ENCODE results near the gene CGRRF1. TPM values are rescaled to one million over a fixed set of nuclear protein-coding genes. Genes with fewer than 3 reads are reported as not detected.

The CGRRF1 gene
- total RNA-seq, 2 experiments from 2014 or later = 34.5 to 42.8 TPM

DNA sequence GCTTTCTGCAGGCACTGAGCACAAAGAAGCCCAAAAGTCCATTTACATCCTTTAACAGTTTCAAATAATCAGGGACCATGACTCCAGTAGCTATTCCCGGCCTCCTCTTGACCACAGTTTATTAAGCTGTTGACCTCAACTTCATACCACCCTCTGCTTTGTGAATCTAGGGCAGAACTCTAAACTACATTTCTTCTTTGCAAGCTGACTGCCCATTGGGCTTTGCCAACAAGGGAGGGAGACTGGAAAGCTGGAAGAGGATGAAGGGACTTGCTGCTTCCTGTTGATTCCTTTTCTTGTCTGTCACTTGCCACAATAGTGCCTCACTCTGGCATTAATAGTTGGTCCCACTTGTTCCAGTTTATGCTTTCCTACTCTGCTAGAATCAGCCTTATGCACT is 2.7 kb downstream of the CGRRF1 start:
- H3K4me3 ChIP-seq (ENCODE audit: low read length) = no peak overlapping the region
- H3K27ac ChIP-seq (ENCODE audit: low read depth in 1 of 2, low read length in 2 of 2) = no peak overlapping the region
- Mint-ChIP-seq H3K4me3 (peak overlapping the region; percentile 96), H3K27ac (peak overlapping the region; percentile 19), H3K9me3 (peaks cover 4% of the 10 kb centered on the region), H3K36me3 (ENCODE audit: low read depth) (peaks cover 44% of the 10 kb centered on the region), H3K27me3 (no peaks in the 10 kb centered on the region), H3K4me1 (ENCODE audit: low read depth) (peaks cover 70% of the 10 kb centered on the region)
- peaks cover 4 to 6% of the 10 kb centered on the region in 2 experiments for H3K9me3 ChIP-seq (ENCODE audit: control insufficient read depth in 1 of 2, insufficient read depth in 1 of 2, low read length in 2 of 2)
- ChIA-PET CTCF (interaction anchor here (1.7 kb wide), 1 partner anchor 261 kb away, joined by 5 read pairs; no protein-coding TSS in a partner anchor), POLR2A (no interaction called here)
- ATAC-seq (ENCODE audit: poor library complexity) = no peak
- TF ChIP-seq, protein P1, sequence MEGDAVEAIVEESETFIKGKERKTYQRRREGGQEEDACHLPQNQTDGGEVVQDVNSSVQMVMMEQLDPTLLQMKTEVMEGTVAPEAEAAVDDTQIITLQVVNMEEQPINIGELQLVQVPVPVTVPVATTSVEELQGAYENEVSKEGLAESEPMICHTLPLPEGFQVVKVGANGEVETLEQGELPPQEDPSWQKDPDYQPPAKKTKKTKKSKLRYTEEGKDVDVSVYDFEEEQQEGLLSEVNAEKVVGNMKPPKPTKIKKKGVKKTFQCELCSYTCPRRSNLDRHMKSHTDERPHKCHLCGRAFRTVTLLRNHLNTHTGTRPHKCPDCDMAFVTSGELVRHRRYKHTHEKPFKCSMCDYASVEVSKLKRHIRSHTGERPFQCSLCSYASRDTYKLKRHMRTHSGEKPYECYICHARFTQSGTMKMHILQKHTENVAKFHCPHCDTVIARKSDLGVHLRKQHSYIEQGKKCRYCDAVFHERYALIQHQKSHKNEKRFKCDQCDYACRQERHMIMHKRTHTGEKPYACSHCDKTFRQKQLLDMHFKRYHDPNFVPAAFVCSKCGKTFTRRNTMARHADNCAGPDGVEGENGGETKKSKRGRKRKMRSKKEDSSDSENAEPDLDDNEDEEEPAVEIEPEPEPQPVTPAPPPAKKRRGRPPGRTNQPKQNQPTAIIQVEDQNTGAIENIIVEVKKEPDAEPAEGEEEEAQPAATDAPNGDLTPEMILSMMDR (IDR thresholded peaks at IDR 0.05) = no peak
- no peak for DNase-seq
- peaks cover 2% of the 10 kb centered on the region for H3K36me3 ChIP-seq (ENCODE audit: insufficient read depth, low read length)
- intact Hi-C loops (cut with DNase I, micrococcal nuclease) = loop anchor here in 1 of 2 experiments (5.0 to 10.0 kb wide), 2 partner anchors 50 to 542 kb away; partner anchors contain the start of gene MAPK1IP1L
- H3K4me1 ChIP-seq (ENCODE audit: insufficient read depth, low read length) = peaks cover 31% of the 10 kb centered on the region
- no peaks in the 10 kb centered on the region for H3K27me3 ChIP-seq (ENCODE audit: control insufficient read depth in 1 of 2, insufficient read depth in 2 of 2, low read length in 2 of 2)

GRCh38 chr14:54515670-54516069 is 6.0 kb downstream of the CGRRF1 start:
- peaks cover 4% of the 10 kb centered on the region for H3K9me3 Mint-ChIP-seq
- Histone ChIP-seq H3K36me3 (ENCODE audit: insufficient read depth, low read length) (peaks cover 2% of the 10 kb centered on the region), H3K27me3 (ENCODE audit: control insufficient read depth in 1 of 2, insufficient read depth in 2 of 2, low read length in 2 of 2) (no peaks in the 10 kb centered on the region), H3K4me3 (ENCODE audit: low read length) (no peak overlapping the region), H3K4me1 (ENCODE audit: insufficient read depth, low read length) (peaks cover 16% of the 10 kb centered on the region), H3K27ac (ENCODE audit: low read depth in 1 of 2, low read length in 2 of 2) (no peak overlapping the region), H3K9me3 (ENCODE audit: control insufficient read depth in 1 of 2, insufficient read depth in 1 of 2, low read length in 2 of 2) (peaks cover 4 to 6% of the 10 kb centered on the region in 2 experiments)
- DNase-seq (no peak), ATAC-seq (ENCODE audit: poor library complexity) (no peak)
- ChIA-PET CTCF (no interaction called here), POLR2A (no interaction called here)
- H3K36me3 Mint-ChIP-seq (ENCODE audit: low read depth) = peaks cover 59% of the 10 kb centered on the region
- intact Hi-C loops (cut with DNase I, micrococcal nuclease) = loop anchor here in 1 of 2 experiments (10.0 kb wide), 1 partner anchor 539 kb away; the partner anchor contains the start of gene MAPK1IP1L
- no peaks in the 10 kb centered on the region for H3K27me3 Mint-ChIP-seq
- H3K4me1 Mint-ChIP-seq (ENCODE audit: low read depth) = peaks cover 57% of the 10 kb centered on the region
- H3K27ac Mint-ChIP-seq = no peak overlapping the region
- TF ChIP-seq, protein P1 (IDR thresholded peaks at IDR 0.05) = no peak
- H3K4me3 Mint-ChIP-seq = no peak overlapping the region

- H3K4me3 Mint-ChIP-seq = no peak overlapping the region
- DNase-seq (no peak), ATAC-seq (ENCODE audit: poor library complexity) (no peak)
- intact Hi-C loops (cut with DNase I, micrococcal nuclease) = loop anchor here in 1 of 2 experiments (10.0 kb wide), 1 partner anchor 538 kb away; the partner anchor contains the start of gene MAPK1IP1L
- ChIA-PET CTCF (no interaction called here), POLR2A (no interaction called here)
- H3K4me1 Mint-ChIP-seq (ENCODE audit: low read depth) = peaks cover 47% of the 10 kb centered on the region
- H3K27ac Mint-ChIP-seq = no peak overlapping the region
- Histone ChIP-seq H3K36me3 (ENCODE audit: insufficient read depth, low read length) (peaks cover 2% of the 10 kb centered on the region), H3K27me3 (ENCODE audit: control insufficient read depth in 1 of 2, insufficient read depth in 2 of 2, low read length in 2 of 2) (no peaks in the 10 kb centered on the region), H3K9me3 (ENCODE audit: control insufficient read depth in 1 of 2, insufficient read depth in 1 of 2, low read length in 2 of 2) (peaks cover 4 to 6% of the 10 kb centered on the region in 2 experiments), H3K4me3 (ENCODE audit: low read length) (no peak overlapping the region), H3K4me1 (ENCODE audit: insufficient read depth, low read length) (peaks cover 8% of the 10 kb centered on the region), H3K27ac (ENCODE audit: low read depth in 1 of 2, low read length in 2 of 2) (no peak overlapping the region)
- H3K27me3 Mint-ChIP-seq = no peaks in the 10 kb centered on the region
- H3K36me3 Mint-ChIP-seq (ENCODE audit: low read depth) = peaks cover 59% of the 10 kb centered on the region
- TF ChIP-seq, protein P1 (IDR thresholded peaks at IDR 0.05) = no peak
- H3K9me3 Mint-ChIP-seq = peaks cover 4% of the 10 kb centered on the region
These were observed 7.0 kb downstream of the CGRRF1 start for GRCh38 chr14:54516709-54517108.

Data from CD4-positive, alpha-beta T cell (primary cell).